SK-N-SH (cell line): Measurements from ENCODE around the gene BCAS3. TPM values are rescaled to one million over a fixed set of nuclear protein-coding genes. Genes with fewer than 3 reads are reported as not detected.
A peak's percentile ranks its signal among the peaks of the same experiment; 100 is the strongest.

Experiments
- CTCF ChIA-PET: fragments of 300-600, 350-600 bp; formaldehyde crosslinking; extraction: SDS; loops from one replicate; lab custom pipeline; 2021; lab: Yijun Ruan, JAX
- POLR2A ChIA-PET: fragments of 350-600 bp; sonication (Branson Sonifier 250); formaldehyde crosslinking; extraction: SDS; loops from one replicate; lab custom pipeline; 2020; ENCODE audit warnings: antibody characterized with exemption, inconsistent platforms; lab: Yijun Ruan, JAX
- DNase-seq: peaks from one replicate; pipeline ENCODE4 v3.0.0; 2012
- H2AFZ ChIP-seq: fragments of 200-600 bp; sonication (generic); 2 replicates; pipeline ENCODE4 v1.8.1; 2016; ENCODE audit warnings: antibody characterized with exemption, mild to moderate bottlenecking, low read depth
- H3F3A ChIP-seq: fragments of 200-600 bp; sonication (generic); replicated peaks from 2 replicates; pipeline ENCODE3; 2016; ENCODE audit warnings: antibody characterized with exemption, mild to moderate bottlenecking; ENCODE audit not compliant: insufficient read depth
- H3K27ac ChIP-seq, 2 experiments: fragments of 200-500 bp in 1 of 2; fragments of 200-600 bp in 1 of 2; sonication (Bioruptor generic) in 1 of 2; sonication (generic), shearing (Covaris generic) in 1 of 2; 2 replicates each; pipeline versions ENCODE4 v1.5.1 to v1.6.1; 2014 to 2016; ENCODE audit warnings: low read depth in 2 of 2, inconsistent platforms in 1 of 2, low read length in 1 of 2, mild to moderate bottlenecking in 1 of 2, mixed read lengths in 1 of 2
- H3K27me3 ChIP-seq: fragments of 200-600 bp; sonication (generic), shearing (Covaris generic); 2 replicates; pipeline ENCODE4 v1.6.1; 2016; ENCODE audit warnings: mixed run types; ENCODE audit not compliant: insufficient read depth
- H3K36me3 ChIP-seq, 2 experiments: fragments of 200-500 bp in 1 of 2; fragments of 200-600 bp in 1 of 2; sonication (Bioruptor generic) in 1 of 2; sonication (generic) in 1 of 2; replicated peaks in 1 of 2; 2 replicates each; pipeline versions ENCODE3 to v1.5.1; 2014 to 2016; ENCODE audit warnings: low read length in 1 of 2, mild to moderate bottlenecking in 1 of 2; ENCODE audit not compliant: insufficient read depth in 2 of 2, control insufficient read depth in 1 of 2
- H3K4me1 ChIP-seq, 2 experiments: fragments of 200-500 bp in 1 of 2; fragments of 200-600 bp in 1 of 2; sonication (Bioruptor generic) in 1 of 2; sonication (generic), shearing (Covaris generic) in 1 of 2; 2 replicates each; pipeline versions ENCODE4 v1.5.1 to v1.6.1; 2014 to 2016; ENCODE audit warnings: low read depth in 1 of 2, low read length in 1 of 2, mixed run types in 1 of 2; ENCODE audit not compliant: insufficient read depth in 2 of 2, control insufficient read depth in 1 of 2
- H3K4me2 ChIP-seq: fragments of 200-600 bp; sonication (generic), shearing (Covaris generic); 2 replicates; pipeline ENCODE4 v1.6.1; 2017; ENCODE audit warnings: mixed run types
- H3K4me3 ChIP-seq, 2 experiments: fragments of 200-500 bp in 1 of 2; fragments of 200-600 bp in 1 of 2; sonication (Bioruptor generic) in 1 of 2; sonication (generic), shearing (Covaris generic) in 1 of 2; 2 replicates each; pipeline versions ENCODE4 v1.5.1 to v1.8.1; 2014 to 2016; ENCODE audit warnings: low read depth in 2 of 2, inconsistent platforms in 1 of 2, low read length in 1 of 2, mild to moderate bottlenecking in 1 of 2, mixed read lengths in 1 of 2, moderate library complexity in 1 of 2
- H3K79me2 ChIP-seq: fragments of 200-600 bp; sonication (generic); 2 replicates; pipeline ENCODE4 v1.8.1; 2017; ENCODE audit warnings: mild to moderate bottlenecking; ENCODE audit not compliant: insufficient read depth
- H3K9ac ChIP-seq: fragments of 200-600 bp; sonication (generic); 2 replicates; pipeline ENCODE4 v1.6.1; 2017; ENCODE audit warnings: mixed run types
- H3K9me2 ChIP-seq: fragments of 200-600 bp; sonication (generic); 2 replicates; pipeline ENCODE4 v1.6.1; 2017; ENCODE audit warnings: mixed run types
- H3K9me3 ChIP-seq: fragments of 200-600 bp; sonication (generic); 2 replicates; pipeline ENCODE4 v1.6.1; 2017; ENCODE audit warnings: mixed run types, mild to moderate bottlenecking, moderate library complexity
- H4K20me1 ChIP-seq: fragments of 200-600 bp; sonication (generic); 2 replicates; pipeline ENCODE4 v1.6.1; 2017; ENCODE audit warnings: mild to moderate bottlenecking, mixed run types; ENCODE audit not compliant: insufficient read depth
- EP300 ChIP-seq, 2 experiments: IDR thresholded peaks; 2 replicates each; pipeline versions ENCODE4 v1.4.0 to v1.6.1; 2012; ENCODE audit warnings: borderline replicate concordance in 1 of 2, low read depth in 1 of 2, low read length in 1 of 2
- EZH2phosphoT487 ChIP-seq: fragments of 200-600 bp; sonication (generic); IDR thresholded peaks from 2 replicates; pipeline ENCODE4 v1.6.1; 2017; ENCODE audit warnings: low read depth, mixed run types, mild to moderate bottlenecking, antibody characterized with exemption, moderate library complexity, borderline replicate concordance
- GATA2 ChIP-seq: sonication (generic); formaldehyde crosslinking; IDR thresholded peaks from 2 replicates; pipeline ENCODE4 v1.5.0; 2020; ENCODE audit warnings: mild to moderate bottlenecking, missing genetic modification reagents
- JUND ChIP-seq: IDR thresholded peaks from 2 replicates; pipeline ENCODE4 v1.4.0; 2012
- MXI1 ChIP-seq: IDR thresholded peaks from 2 replicates; pipeline ENCODE4 v1.6.1; 2012; ENCODE audit warnings: mild to moderate bottlenecking, low read depth, low read length, improper control_type of control experiment
- POLR2AphosphoS5 ChIP-seq: IDR thresholded peaks from 2 replicates; pipeline ENCODE4 v1.6.1; 2012; ENCODE audit warnings: low read depth, low read length
- RAD21 ChIP-seq: IDR thresholded peaks from 2 replicates; pipeline ENCODE4 v1.6.1; 2012; ENCODE audit warnings: mild to moderate bottlenecking, low read length
- RCOR1 ChIP-seq: fragments of 150-350 bp; IDR thresholded peaks from 2 replicates; pipeline ENCODE4 v1.6.1; 2017; ENCODE audit warnings: antibody characterized with exemption, low read length
- RXRA ChIP-seq: IDR thresholded peaks from 2 replicates; pipeline ENCODE4 v1.4.0; 2012; ENCODE audit warnings: low read depth, mild to moderate bottlenecking, borderline replicate concordance
- SMC3 ChIP-seq: IDR thresholded peaks from 2 replicates; pipeline ENCODE4 v1.6.1; 2012; ENCODE audit warnings: low read depth, low read length, improper control_type of control experiment
- TCF12 ChIP-seq: IDR thresholded peaks from 2 replicates; pipeline ENCODE4 v1.4.0; 2012
- YY1 ChIP-seq: IDR thresholded peaks from 2 replicates; pipeline ENCODE4 v1.4.0; 2012; ENCODE audit warnings: low read depth, mild to moderate bottlenecking
- WGBS: methylation state at CpG from one replicate; pipeline ENCODE4 v1.1.6; 2017; ENCODE audit warnings: low lambda C conversion rate; 5-methylcytosine and 5-hydroxymethylcytosine counted together
- polyA plus RNA-seq, 3 experiments: library from polyadenylated mRNA; depleted of rRNA; stranded (reverse); fragments of >200 nt; gene quantifications; 2 replicates each; pipeline ENCODE4 v1.2.3, GENCODE V29; 2012
- TF ChIP-seq, protein P1 (sequence below): IDR thresholded peaks from 2 replicates; pipeline ENCODE4 v1.4.0; 2012; ENCODE audit warnings: low read depth
- TF ChIP-seq, protein P2 (sequence below): fragments of 200-600 bp; sonication (generic); IDR thresholded peaks from 2 replicates; pipeline ENCODE4 v1.6.1; 2017; ENCODE audit warnings: antibody characterized with exemption, mild to moderate bottlenecking, moderate library complexity
- TF ChIP-seq, protein P3 (sequence below): IDR thresholded peaks from 2 replicates; pipeline ENCODE4 v1.4.0; 2012; ENCODE audit warnings: low read depth, borderline replicate concordance

The BCAS3 gene
- polyA plus RNA-seq, 1 of the 3 experiments (the other 2 are of a cell fraction) = 5.9 TPM

DNA sequence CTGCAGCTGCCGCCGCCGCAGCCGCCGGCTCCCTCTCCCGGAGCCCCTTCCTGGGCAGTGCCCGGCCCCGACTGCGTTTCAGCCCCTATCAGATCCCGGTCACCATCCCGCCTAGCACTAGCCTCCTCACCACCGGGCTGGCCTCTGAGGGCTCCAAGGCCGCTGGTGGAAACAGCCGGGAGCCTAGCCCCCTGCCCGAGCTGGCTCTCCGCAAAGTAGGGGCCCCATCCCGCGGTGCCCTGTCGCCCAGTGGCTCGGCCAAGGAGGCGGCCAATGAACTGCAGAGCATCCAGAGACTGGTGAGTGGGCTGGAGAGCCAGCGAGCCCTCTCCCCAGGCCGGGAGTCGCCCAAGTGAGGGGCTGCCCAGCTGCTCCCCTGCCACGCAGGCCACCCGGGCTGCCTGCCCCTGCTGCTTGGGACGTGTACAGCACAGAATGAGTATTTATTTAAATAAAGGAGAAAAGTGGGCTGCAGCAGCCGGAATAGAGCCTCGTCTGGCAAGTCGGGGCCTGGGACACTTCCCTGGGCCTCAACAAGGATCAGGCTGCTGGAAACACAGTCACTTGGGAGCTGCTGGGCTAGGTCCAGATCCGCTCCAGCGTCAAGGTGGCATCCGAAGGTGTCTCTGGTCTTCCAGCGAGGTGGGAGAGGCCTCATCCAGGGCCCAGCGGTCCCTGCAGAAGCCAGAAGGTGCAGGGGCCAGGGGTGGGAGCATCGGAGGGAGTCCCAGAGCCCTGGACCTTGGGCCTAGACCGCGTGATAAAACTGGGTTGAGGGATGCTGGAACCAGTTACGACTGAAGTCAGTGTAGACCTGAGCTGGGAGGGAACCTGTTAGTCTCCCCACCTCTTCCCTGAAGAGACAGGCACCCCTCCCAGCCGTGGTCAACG lies 730.7 kb downstream of the BCAS3 start:
- POLR2A ChIA-PET = no interaction called here
- 94% methylated on average over 31 of the region's 41 CpGs for WGBS
- DNase-seq = peak; percentile 44
- H3K4me2 ChIP-seq = peak overlapping the region; percentile 10; the same call in 1 of the 2 replicates
- H3F3A ChIP-seq = peaks cover 57% of the 10 kb centered on the region
- no peak overlapping the region for H3K9ac ChIP-seq
- peak overlapping the region; percentile 16 to 41; a peak in 2 of 4 replicates for H3K27ac ChIP-seq
- H2AFZ ChIP-seq = no peak overlapping the region
- no peaks in the 10 kb centered on the region for H3K9me2 ChIP-seq
- no peaks in the 10 kb centered on the region for H3K27me3 ChIP-seq
- no peaks in the 10 kb centered on the region for H3K9me3 ChIP-seq
- H3K4me1 ChIP-seq = peaks cover 15 to 35% of the 10 kb centered on the region in 2 experiments
- H3K79me2 ChIP-seq = peaks cover 47% of the 10 kb centered on the region
- no peak for TF ChIP-seq RXRA
- no peak for TF ChIP-seq EZH2phosphoT487
- TF ChIP-seq MXI1 = no peak
- no peak for TF ChIP-seq GATA2 (CRISPR knock-in tag)
- TF ChIP-seq, protein P1, sequence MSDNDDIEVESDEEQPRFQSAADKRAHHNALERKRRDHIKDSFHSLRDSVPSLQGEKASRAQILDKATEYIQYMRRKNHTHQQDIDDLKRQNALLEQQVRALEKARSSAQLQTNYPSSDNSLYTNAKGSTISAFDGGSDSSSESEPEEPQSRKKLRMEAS = no peak
- TF ChIP-seq RCOR1 = no peak
- TF ChIP-seq SMC3 = no peak
- no peak for TF ChIP-seq JUND
- TF ChIP-seq, protein P2, sequence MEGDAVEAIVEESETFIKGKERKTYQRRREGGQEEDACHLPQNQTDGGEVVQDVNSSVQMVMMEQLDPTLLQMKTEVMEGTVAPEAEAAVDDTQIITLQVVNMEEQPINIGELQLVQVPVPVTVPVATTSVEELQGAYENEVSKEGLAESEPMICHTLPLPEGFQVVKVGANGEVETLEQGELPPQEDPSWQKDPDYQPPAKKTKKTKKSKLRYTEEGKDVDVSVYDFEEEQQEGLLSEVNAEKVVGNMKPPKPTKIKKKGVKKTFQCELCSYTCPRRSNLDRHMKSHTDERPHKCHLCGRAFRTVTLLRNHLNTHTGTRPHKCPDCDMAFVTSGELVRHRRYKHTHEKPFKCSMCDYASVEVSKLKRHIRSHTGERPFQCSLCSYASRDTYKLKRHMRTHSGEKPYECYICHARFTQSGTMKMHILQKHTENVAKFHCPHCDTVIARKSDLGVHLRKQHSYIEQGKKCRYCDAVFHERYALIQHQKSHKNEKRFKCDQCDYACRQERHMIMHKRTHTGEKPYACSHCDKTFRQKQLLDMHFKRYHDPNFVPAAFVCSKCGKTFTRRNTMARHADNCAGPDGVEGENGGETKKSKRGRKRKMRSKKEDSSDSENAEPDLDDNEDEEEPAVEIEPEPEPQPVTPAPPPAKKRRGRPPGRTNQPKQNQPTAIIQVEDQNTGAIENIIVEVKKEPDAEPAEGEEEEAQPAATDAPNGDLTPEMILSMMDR = no peak
- no peak for TF ChIP-seq RAD21
- TF ChIP-seq YY1 = no peak
- H3K4me3 ChIP-seq = no peak overlapping the region
- CTCF ChIA-PET = interaction anchor here (1.1 to 16.4 kb wide), 3 partner anchors 11 to 688 kb away, joined by 3 to 318 read pairs (median 7); no protein-coding TSS in a partner anchor
- peaks cover 52 to 60% of the 10 kb centered on the region in 2 experiments for H3K36me3 ChIP-seq
- H4K20me1 ChIP-seq = peaks cover 44% of the 10 kb centered on the region

DNA sequence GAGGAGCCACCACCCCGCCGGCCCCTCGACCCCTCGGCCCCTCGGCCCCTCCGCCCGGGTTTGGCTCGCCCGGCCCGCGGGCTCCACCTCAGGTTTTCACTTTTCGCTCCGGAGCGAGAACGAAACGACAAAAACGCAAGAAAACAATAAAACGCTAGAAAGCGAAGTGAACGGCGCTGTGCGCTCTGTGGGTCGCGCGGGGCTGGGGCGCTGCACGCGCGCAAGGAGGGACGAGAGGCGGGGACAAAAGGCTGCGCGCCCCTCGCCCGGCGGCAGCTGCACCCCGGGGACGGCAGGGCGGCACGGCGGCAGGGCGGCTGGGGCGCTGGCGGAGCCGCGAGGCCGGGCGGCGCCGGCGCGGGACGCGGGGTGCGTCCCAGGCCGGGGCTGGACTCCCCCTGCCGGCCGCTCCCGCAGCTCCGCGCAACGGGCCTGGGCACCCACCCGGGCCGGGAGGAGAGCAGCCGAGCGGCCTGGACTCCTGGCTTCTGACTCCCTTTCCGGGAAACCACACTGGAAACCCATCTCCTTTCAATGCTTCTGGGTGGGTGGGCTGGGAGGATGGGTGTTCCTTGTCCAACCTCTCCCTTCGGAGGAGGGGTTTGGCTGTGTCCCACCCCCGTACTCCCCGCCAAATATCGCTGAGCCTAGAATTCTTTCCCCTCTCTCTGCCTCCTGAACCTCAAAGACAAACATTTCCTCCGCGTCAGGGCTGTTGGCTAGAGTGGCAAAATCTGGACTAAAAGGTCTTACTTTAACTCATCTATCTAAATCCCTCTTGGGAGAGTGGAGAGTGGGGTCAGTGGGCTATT lies 731.9 kb downstream of the BCAS3 start:
- H3K4me2 ChIP-seq = peak overlapping the region; percentile 95; the same call in 1 of the 2 replicates
- no peak overlapping the region for H3K4me3 ChIP-seq
- H3F3A ChIP-seq = peaks cover 56% of the 10 kb centered on the region
- H3K4me1 ChIP-seq = peaks cover 6 to 40% of the 10 kb centered on the region in 2 experiments; a peak in 3 of 4 replicates
- H3K9me3 ChIP-seq = no peaks in the 10 kb centered on the region
- H3K27ac ChIP-seq = peak overlapping the region in 1 of 2 experiments; percentile 51; a peak in 2 of 4 replicates
- H2AFZ ChIP-seq = no peak overlapping the region
- H3K27me3 ChIP-seq = no peaks in the 10 kb centered on the region
- no peak overlapping the region for H3K9ac ChIP-seq
- ChIA-PET CTCF (interaction anchor here (0.6 to 16.4 kb wide), 7 partner anchors 8 to 664 kb away, joined by 3 to 318 read pairs (median 3); partner anchors contain the start of gene TBX2), POLR2A (no interaction called here)
- peaks cover 41 to 49% of the 10 kb centered on the region in 2 experiments for H3K36me3 ChIP-seq
- H3K79me2 ChIP-seq = peaks cover 40% of the 10 kb centered on the region
- peak; percentile 73 for DNase-seq
- TF ChIP-seq SMC3 (0 out of 2 replicates have a peak, but pooled peaks have one; percentile 8), MXI1 (no peak), GATA2 (CRISPR knock-in tag) (no peak), TCF12 (no peak), YY1 (no peak), POLR2AphosphoS5 (peak; percentile 23), EP300 (IDR thresholded peaks at IDR 0.05; ENCODE audit: borderline replicate concordance in 1 of 2, low read depth in 1 of 2, low read length in 1 of 2) (no peak)
- TF ChIP-seq, protein P3, sequence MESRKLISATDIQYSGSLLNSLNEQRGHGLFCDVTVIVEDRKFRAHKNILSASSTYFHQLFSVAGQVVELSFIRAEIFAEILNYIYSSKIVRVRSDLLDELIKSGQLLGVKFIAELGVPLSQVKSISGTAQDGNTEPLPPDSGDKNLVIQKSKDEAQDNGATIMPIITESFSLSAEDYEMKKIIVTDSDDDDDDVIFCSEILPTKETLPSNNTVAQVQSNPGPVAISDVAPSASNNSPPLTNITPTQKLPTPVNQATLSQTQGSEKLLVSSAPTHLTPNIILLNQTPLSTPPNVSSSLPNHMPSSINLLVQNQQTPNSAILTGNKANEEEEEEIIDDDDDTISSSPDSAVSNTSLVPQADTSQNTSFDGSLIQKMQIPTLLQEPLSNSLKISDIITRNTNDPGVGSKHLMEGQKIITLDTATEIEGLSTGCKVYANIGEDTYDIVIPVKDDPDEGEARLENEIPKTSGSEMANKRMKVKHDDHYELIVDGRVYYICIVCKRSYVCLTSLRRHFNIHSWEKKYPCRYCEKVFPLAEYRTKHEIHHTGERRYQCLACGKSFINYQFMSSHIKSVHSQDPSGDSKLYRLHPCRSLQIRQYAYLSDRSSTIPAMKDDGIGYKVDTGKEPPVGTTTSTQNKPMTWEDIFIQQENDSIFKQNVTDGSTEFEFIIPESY = 0 out of 2 replicates have a peak, but pooled peaks have one; percentile 5
- TF ChIP-seq, all 33 proteins: peak for 3
- H3K9me2 ChIP-seq = no peaks in the 10 kb centered on the region
- H4K20me1 ChIP-seq = peaks cover 33% of the 10 kb centered on the region
- 74% methylated on average over 59 of the region's 73 CpGs for WGBS
